GM12878 (cell line): ENCODE measurements around the gene CHMP4A. TPM values are rescaled to one million over a fixed set of nuclear protein-coding genes. Genes with fewer than 3 reads are reported as not detected.

Experiments used
- ATAC-seq: fragments of 200-7000 bp; cut with Tn5 transposase; 3 replicates; pipeline ENCODE4 v1.9.1; 2020; ENCODE audit warnings: mild to moderate bottlenecking, moderate library complexity
- BruUV-seq: library from RNA; stranded (reverse); fragments of 400-500 nt; replicated peaks from 2 replicates; lab custom pipeline; 2021; lab: Mats Ljungman, UMichigan
- CTCF ChIA-PET: fragments of 300-600 bp; sonication (Branson Sonifier 250); formaldehyde crosslinking; extraction: SDS; loops from one replicate; lab custom pipeline; 2021; ENCODE audit warnings: inconsistent platforms; lab: Yijun Ruan, JAX
- POLR2A ChIA-PET: fragments of 350-600 bp; formaldehyde crosslinking; extraction: SDS; loops from one replicate; lab custom pipeline; 2021; ENCODE audit warnings: inconsistent platforms; lab: Charles Lee
- RAD21 ChIA-PET: fragments of 300-600 bp; sonication (Branson Sonifier 250); formaldehyde crosslinking; loops from one replicate; lab custom pipeline; 2023; ENCODE audit warnings: antibody characterized with exemption; ENCODE audit not compliant: unreplicated experiment; lab: Charles Lee
- SMC1A ChIA-PET: fragments of 300-600 bp; sonication (Branson Sonifier 250); formaldehyde crosslinking; loops from one replicate; lab custom pipeline; 2023; ENCODE audit not compliant: unreplicated experiment, uncharacterized antibody; lab: Charles Lee
- DNase-seq: peaks from one replicate; pipeline ENCODE4 v3.0.0-alpha.2; 2011; ENCODE audit warnings: low read depth, low spot score
- FAIRE-seq: peaks from 3 replicates; lab custom pipeline; 2011; peaks lifted over from hg19 to GRCh38; lab: Jason Lieb, UNC
- H2AFZ ChIP-seq: 2 replicates; pipeline ENCODE4 v1.6.0; 2011; ENCODE audit warnings: low read depth, low read length, control low read depth; ENCODE audit not compliant: control insufficient read depth
- H3K27ac ChIP-seq: 2 replicates; pipeline ENCODE4 v1.5.1; 2011; ENCODE audit warnings: control low read depth; ENCODE audit not compliant: control insufficient read depth, insufficient read depth
- H3K27me3 ChIP-seq, 2 experiments: replicated peaks in 1 of 2; 2 replicates each; pipeline versions ENCODE4 v1.6.0 to v1.6.1; 2011; ENCODE audit warnings: low read length in 1 of 2; ENCODE audit not compliant: control insufficient read depth in 2 of 2, insufficient read depth in 2 of 2
- H3K36me3 ChIP-seq, 2 experiments: 2 replicates each; pipeline ENCODE4 v1.5.1; 2011; ENCODE audit warnings: low read length in 1 of 2; ENCODE audit not compliant: control insufficient read depth in 2 of 2, insufficient read depth in 2 of 2
- H3K4me1 ChIP-seq: 2 replicates; pipeline ENCODE4 v1.6.1; 2011; ENCODE audit warnings: mild to moderate bottlenecking, low read length, moderate library complexity, mixed read lengths; ENCODE audit not compliant: control insufficient read depth, insufficient read depth
- H3K4me2 ChIP-seq: 2 replicates; pipeline ENCODE4 v1.6.0; 2011; ENCODE audit warnings: control low read depth; ENCODE audit not compliant: control insufficient read depth, insufficient read depth
- H3K4me3 ChIP-seq: fragments of 200-600 bp; sonication (generic); 2 replicates; pipeline ENCODE4 v1.5.1; 2016
- H3K79me2 ChIP-seq: 2 replicates; pipeline ENCODE4 v1.6.0; 2011; ENCODE audit warnings: low read length; ENCODE audit not compliant: control insufficient read depth, insufficient read depth
- H3K9ac ChIP-seq: 2 replicates; pipeline ENCODE4 v1.8.0; 2011; ENCODE audit warnings: low read length, control low read depth, mixed read lengths; ENCODE audit not compliant: control insufficient read depth, insufficient read depth
- H3K9me3 ChIP-seq: replicated peaks from 3 replicates; pipeline ENCODE4 v1.5.1; 2011; ENCODE audit warnings: mild to moderate bottlenecking, low read length; ENCODE audit not compliant: control insufficient read depth, insufficient read depth
- H4K20me1 ChIP-seq: 2 replicates; pipeline ENCODE4 v1.6.0; 2011; ENCODE audit not compliant: control insufficient read depth, insufficient read depth
- EED ChIP-seq: sonication (generic); IDR thresholded peaks from 2 replicates; pipeline ENCODE4 v1.6.1; 2016; ENCODE audit warnings: antibody characterized with exemption, low read depth
- EP300 ChIP-seq, 2 experiments: fragments of 150-350 bp in 1 of 2; IDR thresholded peaks; 2 replicates each; pipeline ENCODE4 v1.6.1; 2011 to 2012; ENCODE audit warnings: low read depth in 2 of 2, low read length in 2 of 2, borderline replicate concordance in 1 of 2, improper control_type of control experiment in 1 of 2, inconsistent platforms in 1 of 2; ENCODE audit not compliant: control insufficient read depth in 1 of 2
- FOXK2 ChIP-seq: fragments of 450-650 bp; IDR thresholded peaks from 2 replicates; pipeline ENCODE4 v1.6.1; 2017; ENCODE audit warnings: mild to moderate bottlenecking, moderate library complexity
- NBN ChIP-seq: fragments of 450-650 bp; IDR thresholded peaks from 2 replicates; pipeline ENCODE4 v1.6.1; 2016
- SMARCA5 ChIP-seq: fragments of 450-650 bp; IDR thresholded peaks from 2 replicates; pipeline ENCODE4 v1.6.1; 2017; ENCODE audit warnings: mild to moderate bottlenecking
- ZNF687 ChIP-seq: fragments of 450-650 bp; IDR thresholded peaks from 2 replicates; pipeline ENCODE4 v1.6.1; 2017; ENCODE audit warnings: mild to moderate bottlenecking, moderate library complexity
- WGBS: methylation state at CpG from one replicate; pipeline ENCODE4 v1.1.6; 2016; ENCODE audit warnings: low lambda C conversion rate; ENCODE audit not compliant: insufficient replicate concordance, insufficient coverage; ENCODE audit errors: missing lambda C conversion rate; 5-methylcytosine and 5-hydroxymethylcytosine counted together
- in situ Hi-C: fragments of 300-500 bp; cut with MboI; formaldehyde crosslinking; loops from 9 replicates; pipeline ENCODE4 v1.14.3; 2018; ENCODE audit warnings: mixed read lengths
- intact Hi-C: fragments of 100-400 bp; cut with micrococcal nuclease; formaldehyde crosslinking; loops from one replicate; pipeline ENCODE4 v1.14.2; 2022; ENCODE audit not compliant: unreplicated experiment
- polyA plus RNA-seq, 11 experiments: library from polyadenylated mRNA; depleted of rRNA in 4 of 11; unstranded in 6 of 11; stranded (reverse) in 5 of 11; fragments of >200 nt; fragmentation: Nextera tagmentation in 4 of 11; fragmentation: Illumina TruSeq in 1 of 11; extraction: Ambion mirVana in 4 of 11; extraction: Trizol in 1 of 11; gene quantifications; 1 replicate in 1 of 11; 2 replicates in 10 of 11; pipeline versions ENCODE4 v1.2.1 to v1.2.3, GENCODE V29; 2011 to 2016; ENCODE audit warnings: inconsistent platforms in 2 of 11, missing spikeins in 2 of 11, low read depth in 1 of 11
- total RNA-seq, 4 experiments: library from RNA; depleted of rRNA in 3 of 4; stranded (reverse); fragments of >200 nt in 3 of 4; fragmentation: Illumina TruSeq in 1 of 4; extraction: Trizol in 1 of 4; gene quantifications; 2 replicates each; pipeline versions ENCODE4 v1.2.1 to v1.2.3, GENCODE V29; 2013 to 2021

CHMP4A gene
- total and polyA plus RNA-seq, 10 of the 15 experiments (the other 5 are each of a cell fraction or from before 2014, with no cell fraction given): 35.5 to 151 (median 84.7) TPM

- Histone ChIP-seq H2AFZ (no peak overlapping the region), H4K20me1 (no peaks in the 10 kb centered on the region), H3K36me3 (peaks cover 0 to 4% of the 10 kb centered on the region in 2 experiments; a peak in 2 of 4 replicates), H3K27me3 (no peaks in the 10 kb centered on the region), H3K4me3 (peak overlapping the region; percentile 68), H3K9ac (peak overlapping the region; percentile 92), H3K4me1 (peaks cover 15% of the 10 kb centered on the region), H3K27ac (peak overlapping the region; percentile 96), H3K4me2 (peak overlapping the region; percentile 90), H3K9me3 (peaks cover 2% of the 10 kb centered on the region; the same call in 2 of the 3 replicates), H3K79me2 (peaks cover 48% of the 10 kb centered on the region)
- DNase-seq (no peak), FAIRE-seq (no peak), ATAC-seq (no peak)
- in situ Hi-C loops: no loop called here
- WGBS: 5% methylated on average over 1 of the region's 2 CpGs
- ChIA-PET SMC1A (interaction anchor here (1.2 to 2.5 kb wide), 3 partner anchors 11 to 101 kb away, joined by 3 to 10 read pairs (median 8); partner anchors contain the start of gene TINF2), RAD21 (interaction anchor here (1.4 to 2.4 kb wide), 2 partner anchors 36 to 111 kb away, joined by 3 to 9 read pairs; partner anchors contain the start of genes CIDEB and IRF9), CTCF (interaction anchor here (1.8 kb wide), 1 partner anchor 35 kb away, joined by 7 read pairs; the partner anchor contains the start of gene IRF9), POLR2A (interaction anchor here (0.8 to 3.9 kb wide), 9 partner anchors 13 to 82 kb away, joined by 3 to 50 read pairs (median 6); partner anchors contain the start of genes CHMP4A, GMPR2, IRF9 and NEDD8)
- intact Hi-C loops: no loop called here
- TF ChIP-seq SMARCA5: no peak
- 0 out of 2 replicates have a peak, but pooled peaks have one; percentile 16 for TF ChIP-seq NBN
- no peak for TF ChIP-seq ZNF687
- TF ChIP-seq FOXK2: no peak
- TF ChIP-seq EP300 (IDR thresholded peaks at IDR 0.05; ENCODE audit: borderline replicate concordance in 1 of 2, control insufficient read depth in 1 of 2, low read depth in 2 of 2, low read length in 2 of 2): no peak
- TF ChIP-seq EED: no peak
- BruUV-seq: no TSS peak
Measured at GRCh38 chr14:24197056-24197450, 16.2 kb downstream of the CHMP4A start.
